HK-2 (cell line): Measurements from ENCODE around the gene ANKS1A.

Experiments used
- DNase-seq: peaks from one replicate; pipeline ENCODE4 v3.0.0-alpha.2; 2018; ENCODE audit not compliant: unreplicated experiment

Gene ANKS1A

GRCh38 chr6:35084511-35085203 lies 195.6 kb downstream of the ANKS1A start:
- no peak for DNase-seq

GRCh38 chr6:35085359-35086281 lies 196.6 kb downstream of the ANKS1A start:
- no peak for DNase-seq

- no peak for DNase-seq
These were observed 197.2 kb downstream of the ANKS1A start for GRCh38 chr6:35086282-35086632.

- no peak for DNase-seq
These were observed 197.7 kb downstream of the ANKS1A start for GRCh38 chr6:35086636-35087360.

- DNase-seq = no peak
These were observed 198.6 kb downstream of the ANKS1A start for GRCh38 chr6:35087361-35088280.

- no peak for DNase-seq
These were observed 199.5 kb downstream of the ANKS1A start for GRCh38 chr6:35088281-35089215.

GRCh38 chr6:35089216-35089934 lies 200.3 kb downstream of the ANKS1A start:
- DNase-seq = no peak

- DNase-seq = peak; percentile 34
These were observed 201.0 kb downstream of the ANKS1A start for GRCh38 chr6:35089935-35090505.

- no peak for DNase-seq
These were observed 201.7 kb downstream of the ANKS1A start for GRCh38 chr6:35090734-35091133.

GRCh38 chr6:35091346-35092083 lies 202.5 kb downstream of the ANKS1A start:
- DNase-seq = no peak

GRCh38 chr6:35092362-35093117 lies 203.5 kb downstream of the ANKS1A start:
- DNase-seq = peak; percentile 68

- DNase-seq = no peak
These were observed 204.0 kb downstream of the ANKS1A start for GRCh38 chr6:35093118-35093445.

- no peak for DNase-seq
These were observed 204.7 kb downstream of the ANKS1A start for GRCh38 chr6:35093783-35094182.

GRCh38 chr6:35094183-35094582 lies 205.1 kb downstream of the ANKS1A start:
- DNase-seq = no peak

- no peak for DNase-seq
These were observed 207.2 kb downstream of the ANKS1A start for GRCh38 chr6:35096129-35096862.

- DNase-seq = no peak
These were observed 210.1 kb downstream of the ANKS1A start for GRCh38 chr6:35099116-35099515.

GRCh38 chr6:35105078-35105477 lies 216.0 kb downstream of the ANKS1A start:
- DNase-seq = no peak
